Vagina (tissue), 2 donors: ENCODE data around the gene LANCL2.

ENCODE experiments used
- CTCF ChIP-seq, 3 experiments: fragments of 450-650 bp in 2 of 3; fragments of 200-600 bp in 1 of 3; sonication (generic) in 1 of 3; IDR thresholded peaks; one replicate each; pipeline ENCODE4 v1.5.1; 2017 to 2019; ENCODE audit warnings: antibody characterized with exemption in 3 of 3, mild to moderate bottlenecking in 2 of 3, moderate library complexity in 2 of 3
- POLR2A ChIP-seq, 2 donors: fragments of 450-650 bp; IDR thresholded peaks; one replicate each; pipeline ENCODE4 v1.6.1; 2017; ENCODE audit warnings: antibody characterized with exemption in 2 of 2, mild to moderate bottlenecking in 2 of 2, moderate library complexity in 2 of 2
- POLR2AphosphoS5 ChIP-seq, 2 donors: sonication (generic); formaldehyde crosslinking; IDR thresholded peaks; one replicate each; pipeline ENCODE4 v1.9.0; 2017; ENCODE audit warnings: antibody characterized with exemption in 2 of 2, mild to moderate bottlenecking in 2 of 2, low read depth in 1 of 2; ENCODE audit not compliant: insufficient read depth in 1 of 2

GRCh38 chr7:55397617-55398016, 32.5 kb downstream of the LANCL2 start:
- TF ChIP-seq CTCF (IDR thresholded peaks at IDR 0.05) (no peak), POLR2A (IDR thresholded peaks at IDR 0.05) (no peak), POLR2AphosphoS5 (IDR thresholded peaks at IDR 0.05; ENCODE audit: insufficient read depth in 1 of 2, low read depth in 1 of 2) (no peak)
